ENCODE results near the gene RAET1E. TPM values are rescaled to one million over a fixed set of nuclear protein-coding genes. Genes with fewer than 3 reads are reported as not detected.

The RAET1E gene
- total and polyA plus RNA-seq, 9 of the 15 experiments (the other 6 are each of a cell fraction or from before 2014, with no cell fraction given), result not detected

- TF ChIP-seq E2F5 (CRISPR knock-in tag; IDR thresholded peaks at IDR 0.05), result no peak
- no peak for TF ChIP-seq ZNF707 (CRISPR knock-in tag; conservative IDR thresholded peaks at IDR 0.05)
- no peak for TF ChIP-seq ARID2 (IDR thresholded peaks at IDR 0.05)
- TF ChIP-seq BRF1 (IDR thresholded peaks at IDR 0.05; ENCODE audit: borderline replicate concordance, extremely low read depth, insufficient read length), result no peak
- no peak for TF ChIP-seq STAT5B (CRISPR knock-in tag; IDR thresholded peaks at IDR 0.05)
- peak; percentile 63; the same call in 1 of the 2 replicates for TF ChIP-seq FOSL1 (tag; conservative IDR thresholded peaks at IDR 0.05)
- TF ChIP-seq GTF2F1 (IDR thresholded peaks at IDR 0.05; ENCODE audit: low read depth, low read length), result no peak
- TF ChIP-seq LCOR (CRISPR knock-in tag; IDR thresholded peaks at IDR 0.05), result 0 out of 2 replicates have a peak, but pooled peaks have one; percentile 23
- no peak for TF ChIP-seq STAT5A (IDR thresholded peaks at IDR 0.05; ENCODE audit: borderline replicate concordance, low read length)
- TF ChIP-seq XRCC3 (IDR thresholded peaks at IDR 0.05), result no peak
- peak; percentile 22; the same call in 1 of the 2 replicates for TF ChIP-seq OTX1 (CRISPR knock-in tag; IDR thresholded peaks at IDR 0.05)
- no peak for TF ChIP-seq PBX2 (CRISPR knock-in tag; IDR thresholded peaks at IDR 0.05; ENCODE audit: low read depth)
- TF ChIP-seq PBX2 (tag; conservative IDR thresholded peaks at IDR 0.05; ENCODE audit: low read depth), result 0 out of 2 replicates have a peak, but pooled peaks have one; percentile 21
- TF ChIP-seq HDAC3 (IDR thresholded peaks at IDR 0.05; ENCODE audit: borderline replicate concordance, partially characterized antibody), result no peak
- TF ChIP-seq CBX3 (IDR thresholded peaks at IDR 0.05; ENCODE audit: borderline replicate concordance in 1 of 2, low read length in 2 of 2), result no peak
- TF ChIP-seq TBP (optimal IDR thresholded peaks at IDR 0.05; ENCODE audit: low read depth, low read length), result no peak
- no peak for TF ChIP-seq ZC3H8 (IDR thresholded peaks at IDR 0.05)
- TF ChIP-seq, protein P1, sequence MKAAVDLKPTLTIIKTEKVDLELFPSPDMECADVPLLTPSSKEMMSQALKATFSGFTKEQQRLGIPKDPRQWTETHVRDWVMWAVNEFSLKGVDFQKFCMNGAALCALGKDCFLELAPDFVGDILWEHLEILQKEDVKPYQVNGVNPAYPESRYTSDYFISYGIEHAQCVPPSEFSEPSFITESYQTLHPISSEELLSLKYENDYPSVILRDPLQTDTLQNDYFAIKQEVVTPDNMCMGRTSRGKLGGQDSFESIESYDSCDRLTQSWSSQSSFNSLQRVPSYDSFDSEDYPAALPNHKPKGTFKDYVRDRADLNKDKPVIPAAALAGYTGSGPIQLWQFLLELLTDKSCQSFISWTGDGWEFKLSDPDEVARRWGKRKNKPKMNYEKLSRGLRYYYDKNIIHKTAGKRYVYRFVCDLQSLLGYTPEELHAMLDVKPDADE (conservative IDR thresholded peaks at IDR 0.05; ENCODE audit: control insufficient read depth, low read depth, low read length), result 0 out of 2 replicates have a peak, but pooled peaks have one; percentile 4
- TF ChIP-seq AFF4 (CRISPR knock-in tag; IDR thresholded peaks at IDR 0.05), result peak; percentile 45; the same call in 1 of the 2 replicates
Measured at GRCh38 chr6:149941583-149942460, 43.9 kb upstream of the RAET1E start, which contains the start of gene ULBP2 (continued).

Measured in K562 (cell line).